Astrocyte of the spinal cord (primary cell): Measurements from ENCODE around the gene FYB1.

ENCODE experiments used
- DNase-seq: peaks from one replicate; pipeline ENCODE4 v3.0.0; 2011; ENCODE audit warnings: low read depth, low spot score
- H3K4me3 ChIP-seq: 2 replicates; pipeline ENCODE4 v1.5.1; 2011; ENCODE audit warnings: low read depth, mild to moderate bottlenecking, low read length, moderate library complexity
- CTCF ChIP-seq: IDR thresholded peaks from 2 replicates; pipeline ENCODE4 v1.5.1; 2012; ENCODE audit warnings: low read depth, mild to moderate bottlenecking, low read length, inconsistent platforms
- in situ Hi-C: cut with HindIII; loops from 2 replicates; pipeline ENCODE4 v1.10.0; 2017; ENCODE audit warnings: low sequenced_read_pairs

FYB1 gene

GRCh38 chr5:39178861-39179260 lies 40.5 kb downstream of the FYB1 start:
- no peak overlapping the region for H3K4me3 ChIP-seq
- no peak for TF ChIP-seq CTCF
- no peak for DNase-seq
- in situ Hi-C loops, result no loop called here

GRCh38 chr5:39178171-39178570 lies 41.2 kb downstream of the FYB1 start:
- in situ Hi-C loops, result no loop called here
- no peak for TF ChIP-seq CTCF
- DNase-seq, result no peak
- H3K4me3 ChIP-seq, result no peak overlapping the region

GRCh38 chr5:39177631-39177964 lies 41.8 kb downstream of the FYB1 start:
- no peak overlapping the region for H3K4me3 ChIP-seq
- no peak for TF ChIP-seq CTCF
- no peak for DNase-seq
- in situ Hi-C loops, result no loop called here

- no peak for TF ChIP-seq CTCF
- no peak for DNase-seq
- in situ Hi-C loops, result no loop called here
- no peak overlapping the region for H3K4me3 ChIP-seq
These were observed 42.4 kb downstream of the FYB1 start for GRCh38 chr5:39176759-39177630.

- no peak overlapping the region for H3K4me3 ChIP-seq
- DNase-seq, result no peak
- in situ Hi-C loops, result no loop called here
- TF ChIP-seq CTCF, result no peak
These were observed 43.9 kb downstream of the FYB1 start for GRCh38 chr5:39175273-39175955.

- in situ Hi-C loops, result no loop called here
- H3K4me3 ChIP-seq, result no peak overlapping the region
- no peak for TF ChIP-seq CTCF
- DNase-seq, result no peak
These were observed 46.3 kb downstream of the FYB1 start for GRCh38 chr5:39173069-39173468.
